Fibroblast of peridontal ligament (primary cell): ENCODE data around the gene MRO.
"Not testable (repeated sequence)": the region's sequence is repeated elsewhere in the genome, so short reads cannot be mapped to it uniquely, and the experiment has no call there.

ENCODE experiments used
- DNase-seq: peaks from one replicate; pipeline ENCODE4 v3.0.0-alpha.2; 2010; ENCODE audit errors: extremely low read depth

Gene MRO

GRCh38 chr18:50791599-50792438 lies 28.0 kb downstream of the MRO start:
- DNase-seq: no peak

- no peak for DNase-seq
Measured at GRCh38 chr18:50790948-50791347, 28.9 kb downstream of the MRO start.

- DNase-seq: no peak
Measured at GRCh38 chr18:50790241-50790640, 29.6 kb downstream of the MRO start.

GRCh38 chr18:50788284-50788683 lies 31.5 kb downstream of the MRO start:
- DNase-seq: no peak

GRCh38 chr18:50786864-50787263 lies 33.0 kb downstream of the MRO start:
- no peak for DNase-seq

GRCh38 chr18:50783553-50783952 lies 36.3 kb downstream of the MRO start:
- no peak for DNase-seq

- not testable (repeated sequence) for DNase-seq
Measured at GRCh38 chr18:50779021-50779420, 40.8 kb downstream of the MRO start.

GRCh38 chr18:50776383-50776782 lies 43.4 kb downstream of the MRO start:
- no peak for DNase-seq

GRCh38 chr18:50775726-50776125 lies 44.1 kb downstream of the MRO start:
- DNase-seq: no peak

- DNase-seq: no peak
Measured at GRCh38 chr18:50775207-50775606, 44.6 kb downstream of the MRO start.

GRCh38 chr18:50769463-50769862 lies 50.4 kb downstream of the MRO start:
- no peak for DNase-seq

- DNase-seq: no peak
Measured at GRCh38 chr18:50757358-50757757, 62.5 kb downstream of the MRO start.

- DNase-seq: no peak
Measured at GRCh38 chr18:50754297-50754696, 65.5 kb downstream of the MRO start.

GRCh38 chr18:50753311-50753710 lies 66.5 kb downstream of the MRO start:
- no peak for DNase-seq

- DNase-seq: no peak
Measured at GRCh38 chr18:50751947-50752346, 67.9 kb downstream of the MRO start.

- no peak for DNase-seq
Measured at GRCh38 chr18:50751490-50751889, 68.3 kb downstream of the MRO start.

- DNase-seq: no peak
Measured at GRCh38 chr18:50750546-50750945, 69.3 kb downstream of the MRO start.

- DNase-seq: no peak
Measured at GRCh38 chr18:50749945-50750344, 69.9 kb downstream of the MRO start.

GRCh38 chr18:50749421-50749820 lies 70.4 kb downstream of the MRO start:
- no peak for DNase-seq

- no peak for DNase-seq
Measured at GRCh38 chr18:50748243-50749229, 71.3 kb downstream of the MRO start.

- DNase-seq: no peak
Measured at GRCh38 chr18:50747849-50748242, 72.0 kb downstream of the MRO start.

- no peak for DNase-seq
Measured at GRCh38 chr18:50745945-50746344, 73.9 kb downstream of the MRO start.
